HL-60 (cell line): ENCODE data around the gene NNMT.
A peak's percentile ranks its signal among the peaks of the same experiment; 100 is the strongest.

ENCODE experiments used
- DNase-seq, 2 experiments: peaks; one replicate each; pipeline ENCODE4 v3.0.0-alpha.2; 2010 to 2020; ENCODE audit warnings: low read depth in 1 of 2, low spot score in 1 of 2
- H3K27ac ChIP-seq: fragments of 250-450 bp; sonication (Bioruptor Pico); replicated peaks from 2 replicates; pipeline ENCODE4 v1.5.1; 2020; ENCODE audit warnings: mild to moderate bottlenecking, moderate library complexity
- H3K27me3 ChIP-seq: fragments of 250-450 bp; sonication (Bioruptor Pico); 2 replicates; pipeline ENCODE4 v1.5.1; 2021; ENCODE audit warnings: mild to moderate bottlenecking, moderate library complexity; ENCODE audit not compliant: insufficient read depth, poor library complexity, severe bottlenecking
- H3K4me3 ChIP-seq: replicated peaks from 2 replicates; pipeline ENCODE4 v1.5.1; 2011; ENCODE audit warnings: mild to moderate bottlenecking, control low read depth, low read length; ENCODE audit not compliant: insufficient read depth
- CTCF ChIP-seq: IDR thresholded peaks from one replicate; pipeline ENCODE4 v1.5.1; 2011; ENCODE audit warnings: low read length, control low read depth, inconsistent platforms; ENCODE audit not compliant: insufficient read depth
- GABPA ChIP-seq: IDR thresholded peaks from 2 replicates; pipeline ENCODE4 v1.6.1; 2012; ENCODE audit warnings: low read depth
- POLR2AphosphoS5 ChIP-seq: IDR thresholded peaks from 2 replicates; pipeline ENCODE4 v1.6.1; 2012; ENCODE audit warnings: low read depth
- REST ChIP-seq: IDR thresholded peaks from 2 replicates; pipeline ENCODE4 v1.6.1; 2012; ENCODE audit warnings: low read depth; ENCODE audit not compliant: insufficient replicate concordance
- SPI1 ChIP-seq: IDR thresholded peaks from 2 replicates; pipeline ENCODE4 v1.6.1; 2012; ENCODE audit warnings: low read depth, mild to moderate bottlenecking, borderline replicate concordance

The NNMT gene

GRCh38 chr11:114309517-114309916, 13.3 kb downstream of the NNMT start:
- no peak for DNase-seq
- Histone ChIP-seq H3K27me3 (no peaks in the 10 kb centered on the region), H3K27ac (peak overlapping the region; percentile 4), H3K4me3 (no peak overlapping the region)
- TF ChIP-seq GABPA (no peak), REST (no peak), POLR2AphosphoS5 (no peak), CTCF (no peak), SPI1 (no peak)

- TF ChIP-seq POLR2AphosphoS5 (no peak), REST (no peak), GABPA (no peak), CTCF (no peak), SPI1 (no peak)
- no peak for DNase-seq
- Histone ChIP-seq H3K27me3 (no peaks in the 10 kb centered on the region), H3K4me3 (no peak overlapping the region), H3K27ac (no peak overlapping the region)
Measured at GRCh38 chr11:114310095-114310494, 13.9 kb downstream of the NNMT start.

GRCh38 chr11:114311946-114312345, 15.7 kb downstream of the NNMT start:
- H3K27ac ChIP-seq = no peak overlapping the region
- no peak overlapping the region for H3K4me3 ChIP-seq
- TF ChIP-seq REST = no peak
- no peak for TF ChIP-seq GABPA
- no peak for TF ChIP-seq CTCF
- no peak for TF ChIP-seq SPI1
- TF ChIP-seq POLR2AphosphoS5 = no peak
- no peaks in the 10 kb centered on the region for H3K27me3 ChIP-seq
- no peak for DNase-seq
